ENCODE measurements around the gene HINFP. TPM values are rescaled to one million over a fixed set of nuclear protein-coding genes. Genes with fewer than 3 reads are reported as not detected.
"Not testable (repeated sequence)": the region's sequence is repeated elsewhere in the genome, so short reads cannot be mapped to it uniquely, and the experiment has no call there.

Gene HINFP
- polyA plus RNA-seq, 3 donors: 24.3 to 30.5 (median 29.3) TPM

GRCh38 chr11:119153049-119153818, 31.9 kb downstream of the HINFP start:
- DNase-seq (ENCODE audit: low read depth in 3 of 3, low spot score in 2 of 3): no peak

- no peak for DNase-seq (ENCODE audit: low read depth in 3 of 3, low spot score in 2 of 3)
Measured at GRCh38 chr11:119154178-119154577, 32.8 kb downstream of the HINFP start.

- DNase-seq (ENCODE audit: low read depth in 3 of 3, low spot score in 2 of 3): no peak
Measured at GRCh38 chr11:119155733-119156492, 34.5 kb downstream of the HINFP start.

DNA sequence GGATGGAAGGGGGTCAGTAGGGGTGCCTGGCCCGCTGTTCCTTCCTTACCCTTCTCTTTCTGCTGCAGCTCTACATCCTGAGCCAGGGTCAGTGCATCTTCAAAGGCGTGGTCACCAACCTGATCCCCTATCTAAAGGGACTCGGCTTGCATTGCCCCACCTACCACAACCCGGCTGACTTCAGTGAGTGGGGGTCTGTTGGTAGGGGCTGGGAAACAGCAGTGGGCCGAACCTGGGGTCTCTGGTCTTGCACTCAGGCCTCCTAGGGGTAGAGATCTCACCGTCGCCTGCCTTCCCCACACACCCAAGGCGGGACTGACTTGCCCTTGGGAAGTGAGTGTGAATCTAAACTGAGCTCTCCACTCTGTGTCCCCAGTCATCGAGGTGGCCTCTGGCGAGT, 35.1 kb downstream of the HINFP start:
- no peak for DNase-seq (ENCODE audit: low read depth in 3 of 3, low spot score in 2 of 3)

DNA sequence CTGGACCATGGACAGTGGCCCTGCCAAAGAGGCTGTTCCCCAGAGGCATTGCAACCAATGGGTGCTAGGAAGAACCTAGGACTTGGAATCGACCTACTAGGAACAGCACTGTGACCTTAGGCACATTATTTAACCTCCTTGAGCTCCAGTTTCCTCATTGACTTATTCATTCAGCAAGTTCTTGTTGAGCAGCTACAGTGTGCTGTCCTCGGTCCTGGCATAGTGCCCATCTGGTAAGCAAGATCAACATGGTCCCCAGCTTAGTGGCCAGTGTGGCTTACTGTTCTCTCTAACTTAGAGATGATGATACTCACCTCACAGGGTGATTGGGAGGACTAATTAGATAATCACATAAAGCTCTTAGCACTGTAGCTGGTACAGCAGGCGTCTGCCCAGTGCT, 35.7 kb downstream of the HINFP start:
- no peak for DNase-seq (ENCODE audit: low read depth in 3 of 3, low spot score in 2 of 3)

GRCh38 chr11:119158467-119158866, 37.1 kb downstream of the HINFP start:
- no peak for DNase-seq (ENCODE audit: low read depth in 3 of 3, low spot score in 2 of 3)

DNA sequence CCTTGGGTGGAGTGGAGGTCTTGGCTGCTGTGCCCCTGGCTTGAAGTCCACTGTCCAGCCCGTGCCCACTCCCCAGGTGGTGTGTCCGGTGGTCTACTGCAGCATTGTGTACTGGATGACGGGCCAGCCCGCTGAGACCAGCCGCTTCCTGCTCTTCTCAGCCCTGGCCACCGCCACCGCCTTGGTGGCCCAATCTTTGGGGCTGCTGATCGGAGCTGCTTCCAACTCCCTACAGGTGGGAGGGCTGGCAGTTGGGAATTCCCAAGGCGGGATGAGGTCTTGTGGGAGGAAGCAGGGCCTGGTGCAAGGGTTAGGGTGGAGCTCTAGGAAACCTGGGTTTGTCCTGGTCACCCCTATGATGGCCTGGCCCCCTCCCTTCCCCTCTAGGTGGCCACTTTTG, 38.8 kb downstream of the HINFP start:
- DNase-seq (ENCODE audit: low read depth in 3 of 3, low spot score in 2 of 3): no peak

DNA sequence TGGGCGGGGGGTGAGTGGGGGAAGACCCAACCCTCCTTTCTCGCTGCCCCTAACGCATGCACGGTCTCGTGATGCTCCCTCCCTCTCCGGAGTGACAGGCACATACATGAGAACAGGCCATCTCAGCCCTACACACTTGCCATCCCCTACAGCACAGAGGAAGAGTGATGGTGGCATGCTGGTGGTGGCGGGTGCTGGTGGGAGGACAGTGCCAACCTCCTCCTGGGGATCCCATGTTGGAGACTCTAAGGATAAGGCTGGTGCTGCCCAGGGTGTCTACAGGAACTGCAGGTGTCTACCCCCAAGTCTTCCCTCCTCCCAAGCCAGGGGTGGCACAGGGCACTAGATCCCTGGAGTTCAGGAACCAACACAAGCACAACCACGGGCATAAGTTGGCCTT, 40.5 kb downstream of the HINFP start:
- DNase-seq (ENCODE audit: low read depth in 3 of 3, low spot score in 2 of 3): no peak

- no peak for DNase-seq (ENCODE audit: low read depth in 3 of 3, low spot score in 2 of 3)
Measured at GRCh38 chr11:119166368-119167076, 45.1 kb downstream of the HINFP start.

GRCh38 chr11:119167077-119167458, 45.7 kb downstream of the HINFP start:
- not testable (repeated sequence) for DNase-seq (ENCODE audit: low read depth in 3 of 3, low spot score in 2 of 3)

DNA sequence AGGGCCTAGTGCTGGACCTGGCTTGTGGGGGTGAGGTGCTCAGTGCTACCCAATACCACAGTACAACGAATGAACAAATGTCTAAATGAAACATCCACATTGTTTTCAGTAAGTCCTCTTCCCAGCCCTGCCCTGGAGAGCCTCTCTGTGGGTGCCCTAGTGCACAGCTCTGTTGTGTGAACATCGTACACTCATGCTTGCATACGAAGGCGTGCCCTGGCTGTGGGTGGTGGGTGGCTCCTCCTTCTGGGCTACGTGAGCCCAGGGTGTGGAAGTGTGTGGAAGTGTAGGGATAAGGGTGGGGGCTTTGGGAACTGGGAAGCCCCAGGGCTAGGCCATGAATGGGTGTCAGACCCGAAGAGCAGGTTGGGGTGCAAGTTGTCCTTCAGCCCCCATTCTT, 46.6 kb downstream of the HINFP start:
- no peak for DNase-seq (ENCODE audit: low read depth in 3 of 3, low spot score in 2 of 3)

- peak in 1 of 3 donors; percentile 49 for DNase-seq (ENCODE audit: low read depth in 3 of 3, low spot score in 2 of 3)
Measured at GRCh38 chr11:119168471-119169281, 47.3 kb downstream of the HINFP start, which contains the start of gene NLRX1. NLRX1 (plus strand) TSS chr11:119168725; CDS start chr11:119171404, 2,679 bp downstream.

GRCh38 chr11:119169282-119169719, 47.9 kb downstream of the HINFP start:
- no peak for DNase-seq (ENCODE audit: low read depth in 3 of 3, low spot score in 2 of 3)

- no peak for DNase-seq (ENCODE audit: low read depth in 3 of 3, low spot score in 2 of 3)
Measured at GRCh38 chr11:119172513-119172912, 51.1 kb downstream of the HINFP start.

DNA sequence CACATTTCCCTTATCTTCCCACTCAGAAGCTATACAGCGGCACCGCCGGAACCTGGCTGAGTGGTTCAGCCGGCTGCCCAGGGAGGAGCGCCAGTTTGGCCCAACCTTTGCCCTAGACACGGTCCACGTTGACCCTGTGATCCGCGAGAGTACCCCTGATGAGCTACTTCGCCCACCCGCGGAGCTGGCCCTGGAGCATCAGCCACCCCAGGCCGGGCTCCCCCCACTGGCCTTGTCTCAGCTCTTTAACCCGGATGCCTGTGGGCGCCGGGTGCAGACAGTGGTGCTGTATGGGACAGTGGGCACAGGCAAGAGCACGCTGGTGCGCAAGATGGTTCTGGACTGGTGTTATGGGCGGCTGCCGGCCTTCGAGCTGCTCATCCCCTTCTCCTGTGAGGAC, 52.1 kb downstream of the HINFP start:
- no peak for DNase-seq (ENCODE audit: low read depth in 3 of 3, low spot score in 2 of 3)

DNA sequence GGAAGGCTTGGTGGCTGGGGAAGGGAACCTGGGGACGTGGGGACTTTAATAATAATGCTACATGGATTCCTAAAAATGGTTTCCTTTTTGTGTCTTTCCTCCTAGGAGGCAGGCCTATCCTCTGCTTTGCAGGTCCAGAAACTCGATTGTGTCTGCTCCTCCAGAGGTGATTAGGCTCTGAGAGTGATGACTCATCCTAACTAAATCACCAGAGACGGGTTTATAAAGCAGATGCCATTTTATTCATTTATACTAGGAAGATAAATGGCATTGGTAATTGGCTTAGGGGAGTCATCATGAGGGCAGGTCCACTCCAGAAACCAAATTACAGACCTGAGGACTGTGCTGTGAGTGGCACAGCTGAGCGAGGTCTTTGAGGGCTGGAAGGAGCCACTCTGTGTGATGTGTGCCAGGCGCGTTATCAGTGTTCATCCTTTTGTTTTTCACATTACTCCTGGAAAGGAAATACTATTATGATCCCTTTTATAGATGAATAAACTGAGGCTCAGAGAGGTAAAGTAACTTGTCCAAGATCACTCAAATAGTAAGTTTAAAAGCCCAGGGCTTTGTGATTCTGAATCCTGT, 54.2 kb downstream of the HINFP start:
- no peak for DNase-seq (ENCODE audit: low read depth in 3 of 3, low spot score in 2 of 3)

- DNase-seq (ENCODE audit: low read depth in 3 of 3, low spot score in 2 of 3): no peak
Measured at GRCh38 chr11:119178166-119178680, 56.8 kb downstream of the HINFP start.

DNA sequence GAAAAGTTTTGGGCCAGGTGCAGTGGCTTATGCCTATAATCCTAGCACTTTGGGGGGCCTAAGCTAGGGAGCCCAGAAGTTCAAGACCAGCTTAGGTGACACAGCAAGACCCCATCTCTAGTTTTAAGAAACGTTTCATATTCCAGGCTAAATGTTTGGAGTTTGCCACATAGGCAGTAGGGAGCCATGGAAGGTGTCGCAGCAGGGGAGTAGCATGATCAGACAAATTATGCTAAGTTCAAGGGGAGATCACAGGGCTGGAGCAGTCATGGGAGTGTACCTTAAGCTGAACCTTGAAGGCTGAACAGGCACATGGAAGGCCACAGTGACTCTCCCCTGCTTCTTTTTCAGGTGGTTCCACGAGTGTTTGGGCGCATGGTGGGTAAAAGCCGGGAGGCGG, 58.0 kb downstream of the HINFP start:
- DNase-seq (ENCODE audit: low read depth in 3 of 3, low spot score in 2 of 3): no peak

GRCh38 chr11:119179983-119180382, 58.6 kb downstream of the HINFP start:
- no peak for DNase-seq (ENCODE audit: low read depth in 3 of 3, low spot score in 2 of 3)

Measured in right renal cortex interstitium (tissue), 3 donors.